ENCODE data around the gene ADCY9. TPM values are rescaled to one million over a fixed set of nuclear protein-coding genes. Genes with fewer than 3 reads are reported as not detected.

The ADCY9 gene
- total RNA-seq, 1 experiment from 2014 or later: 11.5 TPM

DNA sequence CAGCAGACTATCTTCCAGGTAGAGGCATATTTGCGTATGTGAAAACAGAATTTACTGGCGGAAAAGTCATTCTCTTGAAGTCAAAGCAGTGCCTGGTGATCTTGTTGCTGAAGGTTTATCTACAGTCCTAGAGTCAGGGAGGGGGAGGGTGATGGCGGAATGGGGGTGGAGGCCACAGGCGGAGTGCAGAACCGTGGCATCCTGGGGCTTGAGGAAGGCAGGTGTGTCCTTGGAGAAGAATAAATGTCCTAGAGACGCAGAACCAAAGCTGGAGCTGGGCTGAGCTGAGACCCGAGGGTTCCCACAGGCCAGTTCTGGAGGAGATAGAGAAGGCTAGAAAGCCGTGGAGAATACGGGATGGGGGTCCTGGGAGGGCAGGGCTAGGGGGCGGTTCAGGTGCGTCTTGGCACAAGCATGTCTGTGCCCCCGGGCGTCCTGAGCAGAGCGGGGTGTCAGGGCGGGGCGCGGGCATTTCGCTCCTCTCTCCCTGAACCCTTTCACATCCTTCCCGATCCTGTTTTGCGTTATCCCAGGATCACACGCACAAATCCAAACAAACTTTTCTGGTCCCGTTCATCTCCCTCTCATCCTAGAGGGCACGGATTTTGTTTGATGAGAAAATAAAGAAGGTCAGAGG lies 158.8 kb downstream of the ADCY9 start:
- TF ChIP-seq EMX1 (CRISPR knock-in tag; IDR thresholded peaks at IDR 0.05): no peak
- no peak for TF ChIP-seq GTF2I (CRISPR knock-in tag; conservative IDR thresholded peaks at IDR 0.05)
- TF ChIP-seq, protein P1, sequence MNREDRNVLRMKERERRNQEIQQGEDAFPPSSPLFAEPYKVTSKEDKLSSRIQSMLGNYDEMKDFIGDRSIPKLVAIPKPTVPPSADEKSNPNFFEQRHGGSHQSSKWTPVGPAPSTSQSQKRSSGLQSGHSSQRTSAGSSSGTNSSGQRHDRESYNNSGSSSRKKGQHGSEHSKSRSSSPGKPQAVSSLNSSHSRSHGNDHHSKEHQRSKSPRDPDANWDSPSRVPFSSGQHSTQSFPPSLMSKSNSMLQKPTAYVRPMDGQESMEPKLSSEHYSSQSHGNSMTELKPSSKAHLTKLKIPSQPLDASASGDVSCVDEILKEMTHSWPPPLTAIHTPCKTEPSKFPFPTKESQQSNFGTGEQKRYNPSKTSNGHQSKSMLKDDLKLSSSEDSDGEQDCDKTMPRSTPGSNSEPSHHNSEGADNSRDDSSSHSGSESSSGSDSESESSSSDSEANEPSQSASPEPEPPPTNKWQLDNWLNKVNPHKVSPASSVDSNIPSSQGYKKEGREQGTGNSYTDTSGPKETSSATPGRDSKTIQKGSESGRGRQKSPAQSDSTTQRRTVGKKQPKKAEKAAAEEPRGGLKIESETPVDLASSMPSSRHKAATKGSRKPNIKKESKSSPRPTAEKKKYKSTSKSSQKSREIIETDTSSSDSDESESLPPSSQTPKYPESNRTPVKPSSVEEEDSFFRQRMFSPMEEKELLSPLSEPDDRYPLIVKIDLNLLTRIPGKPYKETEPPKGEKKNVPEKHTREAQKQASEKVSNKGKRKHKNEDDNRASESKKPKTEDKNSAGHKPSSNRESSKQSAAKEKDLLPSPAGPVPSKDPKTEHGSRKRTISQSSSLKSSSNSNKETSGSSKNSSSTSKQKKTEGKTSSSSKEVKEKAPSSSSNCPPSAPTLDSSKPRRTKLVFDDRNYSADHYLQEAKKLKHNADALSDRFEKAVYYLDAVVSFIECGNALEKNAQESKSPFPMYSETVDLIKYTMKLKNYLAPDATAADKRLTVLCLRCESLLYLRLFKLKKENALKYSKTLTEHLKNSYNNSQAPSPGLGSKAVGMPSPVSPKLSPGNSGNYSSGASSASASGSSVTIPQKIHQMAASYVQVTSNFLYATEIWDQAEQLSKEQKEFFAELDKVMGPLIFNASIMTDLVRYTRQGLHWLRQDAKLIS (CRISPR knock-in tag; IDR thresholded peaks at IDR 0.05; ENCODE audit: borderline replicate concordance): no peak
- TF ChIP-seq NR1H2 (CRISPR knock-in tag; IDR thresholded peaks at IDR 0.05): no peak
- no peak for TF ChIP-seq TP53 (CRISPR knock-in tag; IDR thresholded peaks at IDR 0.05)
- TF ChIP-seq ZNF416 (CRISPR knock-in tag; IDR thresholded peaks at IDR 0.05): no peak
- TF ChIP-seq FOXP1 (CRISPR knock-in tag; IDR thresholded peaks at IDR 0.05; ENCODE audit: borderline replicate concordance): no peak
- TF ChIP-seq, protein P2, sequence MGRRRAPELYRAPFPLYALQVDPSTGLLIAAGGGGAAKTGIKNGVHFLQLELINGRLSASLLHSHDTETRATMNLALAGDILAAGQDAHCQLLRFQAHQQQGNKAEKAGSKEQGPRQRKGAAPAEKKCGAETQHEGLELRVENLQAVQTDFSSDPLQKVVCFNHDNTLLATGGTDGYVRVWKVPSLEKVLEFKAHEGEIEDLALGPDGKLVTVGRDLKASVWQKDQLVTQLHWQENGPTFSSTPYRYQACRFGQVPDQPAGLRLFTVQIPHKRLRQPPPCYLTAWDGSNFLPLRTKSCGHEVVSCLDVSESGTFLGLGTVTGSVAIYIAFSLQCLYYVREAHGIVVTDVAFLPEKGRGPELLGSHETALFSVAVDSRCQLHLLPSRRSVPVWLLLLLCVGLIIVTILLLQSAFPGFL (CRISPR knock-in tag; IDR thresholded peaks at IDR 0.05; ENCODE audit: borderline replicate concordance): no peak
- TF ChIP-seq, protein P3, sequence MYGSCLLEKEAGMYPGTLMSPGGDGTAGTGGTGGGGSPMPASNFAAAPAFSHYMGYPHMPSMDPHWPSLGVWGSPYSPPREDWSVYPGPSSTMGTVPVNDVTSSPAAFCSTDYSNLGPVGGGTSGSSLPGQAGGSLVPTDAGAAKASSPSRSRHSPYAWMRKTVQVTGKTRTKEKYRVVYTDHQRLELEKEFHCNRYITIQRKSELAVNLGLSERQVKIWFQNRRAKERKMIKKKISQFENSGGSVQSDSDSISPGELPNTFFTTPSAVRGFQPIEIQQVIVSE (CRISPR knock-in tag; IDR thresholded peaks at IDR 0.05; ENCODE audit: borderline replicate concordance): no peak
- TF ChIP-seq ZNF263 (CRISPR knock-in tag; IDR thresholded peaks at IDR 0.05; ENCODE audit: low read depth): no peak
- no peak for TF ChIP-seq TCF7 (CRISPR knock-in tag; IDR thresholded peaks at IDR 0.05; ENCODE audit: low read depth)
- TF ChIP-seq, protein P4, sequence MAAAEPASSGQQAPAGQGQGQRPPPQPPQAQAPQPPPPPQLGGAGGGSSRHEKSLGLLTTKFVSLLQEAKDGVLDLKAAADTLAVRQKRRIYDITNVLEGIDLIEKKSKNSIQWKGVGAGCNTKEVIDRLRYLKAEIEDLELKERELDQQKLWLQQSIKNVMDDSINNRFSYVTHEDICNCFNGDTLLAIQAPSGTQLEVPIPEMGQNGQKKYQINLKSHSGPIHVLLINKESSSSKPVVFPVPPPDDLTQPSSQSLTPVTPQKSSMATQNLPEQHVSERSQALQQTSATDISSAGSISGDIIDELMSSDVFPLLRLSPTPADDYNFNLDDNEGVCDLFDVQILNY (CRISPR knock-in tag; IDR thresholded peaks at IDR 0.05): no peak
- TF ChIP-seq ATF1 (CRISPR knock-in tag; IDR thresholded peaks at IDR 0.05): no peak
- TF ChIP-seq ZBTB21 (CRISPR knock-in tag; IDR thresholded peaks at IDR 0.05; ENCODE audit: borderline replicate concordance): no peak
- TF ChIP-seq CBFB (CRISPR knock-in tag; IDR thresholded peaks at IDR 0.05; ENCODE audit: low read depth): no peak
- TF ChIP-seq, protein P5, sequence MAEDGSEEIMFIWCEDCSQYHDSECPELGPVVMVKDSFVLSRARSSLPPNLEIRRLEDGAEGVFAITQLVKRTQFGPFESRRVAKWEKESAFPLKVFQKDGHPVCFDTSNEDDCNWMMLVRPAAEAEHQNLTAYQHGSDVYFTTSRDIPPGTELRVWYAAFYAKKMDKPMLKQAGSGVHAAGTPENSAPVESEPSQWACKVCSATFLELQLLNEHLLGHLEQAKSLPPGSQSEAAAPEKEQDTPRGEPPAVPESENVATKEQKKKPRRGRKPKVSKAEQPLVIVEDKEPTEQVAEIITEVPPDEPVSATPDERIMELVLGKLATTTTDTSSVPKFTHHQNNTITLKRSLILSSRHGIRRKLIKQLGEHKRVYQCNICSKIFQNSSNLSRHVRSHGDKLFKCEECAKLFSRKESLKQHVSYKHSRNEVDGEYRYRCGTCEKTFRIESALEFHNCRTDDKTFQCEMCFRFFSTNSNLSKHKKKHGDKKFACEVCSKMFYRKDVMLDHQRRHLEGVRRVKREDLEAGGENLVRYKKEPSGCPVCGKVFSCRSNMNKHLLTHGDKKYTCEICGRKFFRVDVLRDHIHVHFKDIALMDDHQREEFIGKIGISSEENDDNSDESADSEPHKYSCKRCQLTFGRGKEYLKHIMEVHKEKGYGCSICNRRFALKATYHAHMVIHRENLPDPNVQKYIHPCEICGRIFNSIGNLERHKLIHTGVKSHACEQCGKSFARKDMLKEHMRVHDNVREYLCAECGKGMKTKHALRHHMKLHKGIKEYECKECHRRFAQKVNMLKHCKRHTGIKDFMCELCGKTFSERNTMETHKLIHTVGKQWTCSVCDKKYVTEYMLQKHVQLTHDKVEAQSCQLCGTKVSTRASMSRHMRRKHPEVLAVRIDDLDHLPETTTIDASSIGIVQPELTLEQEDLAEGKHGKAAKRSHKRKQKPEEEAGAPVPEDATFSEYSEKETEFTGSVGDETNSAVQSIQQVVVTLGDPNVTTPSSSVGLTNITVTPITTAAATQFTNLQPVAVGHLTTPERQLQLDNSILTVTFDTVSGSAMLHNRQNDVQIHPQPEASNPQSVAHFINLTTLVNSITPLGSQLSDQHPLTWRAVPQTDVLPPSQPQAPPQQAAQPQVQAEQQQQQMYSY (CRISPR knock-in tag; IDR thresholded peaks at IDR 0.05): no peak
- TF ChIP-seq, protein P6, sequence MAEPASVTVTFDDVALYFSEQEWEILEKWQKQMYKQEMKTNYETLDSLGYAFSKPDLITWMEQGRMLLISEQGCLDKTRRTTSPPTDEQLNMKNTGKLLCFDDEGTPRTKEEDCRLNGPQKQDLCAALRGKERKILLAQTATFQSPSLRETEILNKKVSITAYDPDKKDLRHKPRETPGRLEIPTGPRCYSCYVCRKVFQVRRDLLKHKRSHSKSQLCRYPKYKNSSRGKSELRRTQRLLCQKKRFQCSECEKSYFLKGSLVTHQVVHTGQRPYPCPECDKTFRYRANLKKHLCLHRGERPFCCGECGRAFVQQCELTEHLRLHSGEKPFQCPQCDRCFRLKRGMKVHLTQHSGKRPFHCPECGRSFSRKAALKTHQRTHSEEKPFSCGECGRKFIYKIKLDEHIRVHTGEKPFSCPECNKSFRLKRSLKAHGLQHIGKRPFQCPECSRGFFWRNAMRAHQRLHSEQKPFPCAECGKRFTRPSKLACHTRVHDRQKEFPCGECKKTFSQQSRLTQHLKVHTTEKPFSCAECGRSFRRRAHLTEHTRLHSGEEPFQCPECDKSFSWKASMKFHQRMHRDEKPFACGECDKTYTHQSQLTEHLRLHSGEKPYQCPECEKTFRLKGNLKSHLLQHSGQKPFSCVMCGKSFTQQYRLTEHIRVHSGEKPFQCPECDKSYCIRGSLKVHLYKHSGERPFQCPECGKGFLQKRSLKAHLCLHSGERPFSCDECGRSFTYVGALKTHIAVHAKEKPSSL (CRISPR knock-in tag; conservative IDR thresholded peaks at IDR 0.05): no peak
- no peak for TF ChIP-seq CREM (CRISPR knock-in tag; IDR thresholded peaks at IDR 0.05)
- no peak for TF ChIP-seq ZNF138 (CRISPR knock-in tag; conservative IDR thresholded peaks at IDR 0.05)
- H3K4me3 Mint-ChIP-seq: no peak overlapping the region
- H3K9me3 Mint-ChIP-seq: no peaks in the 10 kb centered on the region
- no peaks in the 10 kb centered on the region for H3K36me3 Mint-ChIP-seq
- CTCF ChIA-PET: interaction anchor here (2.4 kb wide), 1 partner anchor 19 kb away, joined by 6 read pairs; no protein-coding TSS in a partner anchor
- peak overlapping the region; percentile 37; the same call in 1 of the 2 replicates for H3K27ac Mint-ChIP-seq
- DNase-seq (ENCODE audit: low spot score) (no peak), ATAC-seq (no peak; the same call in 1 of the 2 replicates)
- POLR2A ChIA-PET: no interaction called here
- no peaks in the 10 kb centered on the region for H3K27me3 Mint-ChIP-seq (ENCODE audit: low read depth)
- peaks cover 5% of the 10 kb centered on the region for H3K4me1 Mint-ChIP-seq
